ENCODE results near the gene ERFL.
A peak's percentile ranks its signal among the peaks of the same experiment; 100 is the strongest.
"Not testable (repeated sequence)": the region's sequence is repeated elsewhere in the genome, so short reads cannot be mapped to it uniquely, and the experiment has no call there.

Gene ERFL

GRCh38 chr19:41883821-41884733 is 44.2 kb downstream of the ERFL start:
- H3K4me3 ChIP-seq: peak overlapping the region; percentile 67 to 100 (median 81)
- H3K27ac ChIP-seq: peak overlapping the region; percentile 87 to 100 (median 95)

- H3K27ac ChIP-seq: peak overlapping the region; percentile 87 to 100 (median 95)
- H3K4me3 ChIP-seq: peak overlapping the region; percentile 67 to 100 (median 81)
These were observed 44.8 kb downstream of the ERFL start for GRCh38 chr19:41883463-41883820.

GRCh38 chr19:41882568-41883462 is 45.4 kb downstream of the ERFL start, which contains the start of gene ARHGEF1:
TSS of gene ARHGEF1 (plus strand) at chr19:41883184. CDS start at chr19:41888083, 4,899 bp downstream.
- Histone ChIP-seq H3K27ac (peak within 1 kb of the TSS; percentile 87 to 100 (median 95)), H3K4me3 (peak within 1 kb of the TSS; percentile 67 to 100 (median 81))

GRCh38 chr19:41880329-41880708 is 47.9 kb downstream of the ERFL start:
- H3K4me3 ChIP-seq: no peak overlapping the region
- peak overlapping the region in 2 of 21 experiments; percentile 21 to 38 for H3K27ac ChIP-seq

- Histone ChIP-seq H3K27ac (peak overlapping the region in 2 of 21 experiments; percentile 21 to 46), H3K4me3 (no peak overlapping the region)
These were observed 48.5 kb downstream of the ERFL start for GRCh38 chr19:41879670-41880328.

GRCh38 chr19:41879080-41879479 is 49.2 kb downstream of the ERFL start:
- H3K4me3 ChIP-seq: no peak overlapping the region
- peak overlapping the region in 1 of 21 experiments; percentile 9 for H3K27ac ChIP-seq

GRCh38 chr19:41877916-41878905 is 50.0 kb downstream of the ERFL start:
- Histone ChIP-seq H3K4me3 (no peak overlapping the region), H3K27ac (peak overlapping the region in 14 of 21 experiments; percentile 5 to 88 (median 72))

- no peak within 1 kb of the TSS for H3K4me3 ChIP-seq
- peak within 1 kb of the TSS in 14 of 21 experiments; percentile 13 to 88 (median 72) for H3K27ac ChIP-seq
These were observed 51.1 kb downstream of the ERFL start, which contains the start of gene CD79A for GRCh38 chr19:41876847-41877832. TSS of gene CD79A (plus strand) at chr19:41877279. CDS start at chr19:41877305, 26 bp downstream.

- peak overlapping the region in 11 of 21 experiments; percentile 2 to 88 (median 76) for H3K27ac ChIP-seq
- H3K4me3 ChIP-seq: not testable (repeated sequence)
These were observed 52.3 kb downstream of the ERFL start for GRCh38 chr19:41875973-41876372.

GRCh38 chr19:41872775-41873647 is 55.2 kb downstream of the ERFL start:
- no peak overlapping the region for H3K4me3 ChIP-seq
- peak overlapping the region in 9 of 21 experiments; percentile 26 to 88 (median 72) for H3K27ac ChIP-seq

- no peak overlapping the region for H3K4me3 ChIP-seq
- peak overlapping the region in 12 of 21 experiments; percentile 36 to 88 (median 70) for H3K27ac ChIP-seq
These were observed 55.9 kb downstream of the ERFL start for GRCh38 chr19:41872384-41872774.

- Histone ChIP-seq H3K4me3 (no peak overlapping the region), H3K27ac (peak overlapping the region in 13 of 21 experiments; percentile 34 to 88 (median 68))
These were observed 56.5 kb downstream of the ERFL start for GRCh38 chr19:41871573-41872383.

- Histone ChIP-seq H3K4me3 (no peak overlapping the region), H3K27ac (peak overlapping the region in 9 of 21 experiments; percentile 13 to 88 (median 76))
These were observed 57.8 kb downstream of the ERFL start for GRCh38 chr19:41870401-41870873.

- no peak overlapping the region for H3K4me3 ChIP-seq
- peak overlapping the region in 6 of 21 experiments; percentile 10 to 88 (median 44) for H3K27ac ChIP-seq
These were observed 58.8 kb downstream of the ERFL start for GRCh38 chr19:41869374-41869955.

- no peak overlapping the region for H3K4me3 ChIP-seq
- H3K27ac ChIP-seq: peak overlapping the region in 1 of 21 experiments; percentile 42
These were observed 59.3 kb downstream of the ERFL start for GRCh38 chr19:41868989-41869300.
